SH-SY5Y (cell line): Measurements from ENCODE around the gene SMYD3.

ENCODE experiments used
- GATA2 ChIP-seq: IDR thresholded peaks from 2 replicates; pipeline ENCODE4 v1.6.1; 2011; ENCODE audit warnings: mild to moderate bottlenecking, low read depth, low read length
- GATA3 ChIP-seq: IDR thresholded peaks from 2 replicates; pipeline ENCODE4 v1.6.1; 2011; ENCODE audit warnings: low read depth, mild to moderate bottlenecking, low read length, moderate library complexity

DNA sequence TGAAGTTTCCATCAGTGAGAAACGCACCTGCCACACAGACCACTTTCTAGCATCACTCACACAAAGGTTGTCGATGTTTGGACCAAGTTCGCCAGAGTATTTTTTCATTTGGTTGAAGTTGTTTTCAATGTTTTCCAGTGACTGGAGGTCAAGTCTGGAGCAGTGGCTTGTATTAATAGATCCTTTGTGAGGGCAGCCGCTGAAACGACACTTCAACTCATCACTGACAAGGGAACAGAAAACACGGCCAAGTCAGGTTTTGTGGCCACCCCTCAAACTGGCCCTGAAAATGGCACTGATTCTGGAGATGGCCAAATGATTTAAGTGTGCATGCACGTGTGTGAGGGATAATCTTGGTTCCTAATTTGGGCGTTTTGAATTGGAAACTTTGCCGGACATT is 675.6 kb downstream of the SMYD3 start:
- TF ChIP-seq GATA3 (no peak), GATA2 (no peak)
